HepG2 (cell line): ENCODE data around the gene CHST12.

ENCODE experiments used
- EP300 ChIP-seq, 3 experiments: sonication (generic) in 1 of 3; formaldehyde crosslinking in 1 of 3; IDR thresholded peaks; 2 replicates each; pipeline versions ENCODE4 v1.5.1 to v1.6.1; 2011 to 2020; ENCODE audit warnings: low read depth in 2 of 3, low read length in 2 of 3, borderline replicate concordance in 1 of 3, improper control_type of control experiment in 1 of 3, mild to moderate bottlenecking in 1 of 3, missing genetic modification reagents in 1 of 3, moderate library complexity in 1 of 3
- RXRB ChIP-seq: IDR thresholded peaks from 2 replicates; pipeline ENCODE4 v1.6.1; 2016; ENCODE audit warnings: borderline replicate concordance, missing genetic modification reagents, missing compliant biosample characterization
- SMC3 ChIP-seq: IDR thresholded peaks from 2 replicates; pipeline ENCODE4 v1.6.1; 2011; ENCODE audit warnings: low read length, improper control_type of control experiment
- TP53 ChIP-seq: sonication (generic); formaldehyde crosslinking; conservative IDR thresholded peaks from 2 replicates; pipeline ENCODE4 v1.4.0; 2020; ENCODE audit warnings: missing genetic modification reagents
- ZBTB25 ChIP-seq: IDR thresholded peaks from 2 replicates; pipeline ENCODE4 v1.6.1; 2018; ENCODE audit warnings: missing genetic modification reagents

DNA sequence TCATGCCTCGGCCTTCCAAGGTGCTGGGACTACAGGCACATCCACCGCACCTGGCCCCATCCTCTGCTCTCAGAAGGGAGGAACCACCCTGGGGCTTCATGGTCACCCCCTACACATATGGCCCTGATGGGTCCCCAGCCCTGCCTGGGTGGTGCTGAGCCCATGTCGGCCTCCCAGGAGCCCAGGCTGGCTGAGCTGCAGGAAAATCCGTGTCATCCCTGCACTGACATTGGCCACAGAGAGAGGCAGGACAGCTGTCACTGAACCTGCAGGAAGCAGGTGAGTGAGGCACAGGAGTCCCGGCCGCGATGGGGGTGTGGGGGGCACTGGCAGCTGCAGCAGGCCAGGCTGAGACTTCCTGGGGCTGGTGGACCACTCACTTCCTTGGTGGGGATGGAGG lies 64.8 kb downstream of the CHST12 start:
- TF ChIP-seq EP300 (IDR thresholded peaks at IDR 0.05; ENCODE audit: low read depth in 2 of 2, low read length in 2 of 2) (no peak), EP300 (CRISPR knock-in tag; IDR thresholded peaks at IDR 0.05; ENCODE audit: borderline replicate concordance) (no peak), TP53 (CRISPR knock-in tag) (no peak), SMC3 (no peak), RXRB (no peak), ZBTB25 (CRISPR knock-in tag) (no peak)
